ENCODE measurements around the gene ULK4. TPM values are rescaled to one million over a fixed set of nuclear protein-coding genes. Genes with fewer than 3 reads are reported as not detected.
"Not testable (repeated sequence)": the region's sequence is repeated elsewhere in the genome, so short reads cannot be mapped to it uniquely, and the experiment has no call there.

ULK4 gene
- total RNA-seq, 1 donor from 2014 or later: 9.1 TPM

- no peak for DNase-seq (ENCODE audit: extremely low spot score, unreplicated experiment)
- no peak overlapping the region for H3K4me3 Mint-ChIP-seq (ENCODE audit: unreplicated experiment)
- H3K27ac Mint-ChIP-seq (ENCODE audit: unreplicated experiment): no peak overlapping the region
- H3K27me3 Mint-ChIP-seq (ENCODE audit: unreplicated experiment): no peaks in the 10 kb centered on the region
- H3K4me1 Mint-ChIP-seq (ENCODE audit: unreplicated experiment): peaks cover 3% of the 10 kb centered on the region
- peaks cover 17% of the 10 kb centered on the region for H3K9me3 Mint-ChIP-seq (ENCODE audit: unreplicated experiment)
- H3K36me3 Mint-ChIP-seq (ENCODE audit: unreplicated experiment): no peaks in the 10 kb centered on the region
- TF ChIP-seq CTCF (IDR thresholded peaks at IDR 0.05): no peak
These were observed 116.1 kb downstream of the ULK4 start for GRCh38 chr3:41845826-41846225.

DNA sequence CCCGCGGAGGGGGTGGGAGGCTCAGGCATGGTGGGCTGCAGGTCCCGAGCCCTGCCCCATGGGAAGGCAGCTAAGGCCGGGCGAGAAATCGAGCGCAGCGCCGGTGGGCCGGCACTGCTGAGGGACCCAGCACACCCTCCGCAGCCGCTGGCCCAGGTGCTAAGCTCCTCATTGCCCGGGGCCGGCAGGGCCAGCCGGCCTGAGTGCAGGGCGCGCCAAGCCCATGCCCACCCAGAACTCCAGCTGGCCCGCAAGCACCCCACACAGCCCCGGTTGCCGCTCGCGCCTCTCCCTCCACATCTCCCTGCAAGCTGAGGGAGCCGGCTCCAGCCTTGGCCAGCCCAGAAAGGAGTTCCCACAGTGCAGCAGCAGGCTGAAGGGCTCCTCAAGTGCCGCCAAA is 117.6 kb downstream of the ULK4 start:
- peaks cover 17% of the 10 kb centered on the region for H3K9me3 Mint-ChIP-seq (ENCODE audit: unreplicated experiment)
- H3K36me3 Mint-ChIP-seq (ENCODE audit: unreplicated experiment); DNase-seq (ENCODE audit: extremely low spot score, unreplicated experiment); H3K27ac Mint-ChIP-seq (ENCODE audit: unreplicated experiment); H3K27me3 Mint-ChIP-seq (ENCODE audit: unreplicated experiment); H3K4me1 Mint-ChIP-seq (ENCODE audit: unreplicated experiment); H3K4me3 Mint-ChIP-seq (ENCODE audit: unreplicated experiment): not testable (repeated sequence)

DNA sequence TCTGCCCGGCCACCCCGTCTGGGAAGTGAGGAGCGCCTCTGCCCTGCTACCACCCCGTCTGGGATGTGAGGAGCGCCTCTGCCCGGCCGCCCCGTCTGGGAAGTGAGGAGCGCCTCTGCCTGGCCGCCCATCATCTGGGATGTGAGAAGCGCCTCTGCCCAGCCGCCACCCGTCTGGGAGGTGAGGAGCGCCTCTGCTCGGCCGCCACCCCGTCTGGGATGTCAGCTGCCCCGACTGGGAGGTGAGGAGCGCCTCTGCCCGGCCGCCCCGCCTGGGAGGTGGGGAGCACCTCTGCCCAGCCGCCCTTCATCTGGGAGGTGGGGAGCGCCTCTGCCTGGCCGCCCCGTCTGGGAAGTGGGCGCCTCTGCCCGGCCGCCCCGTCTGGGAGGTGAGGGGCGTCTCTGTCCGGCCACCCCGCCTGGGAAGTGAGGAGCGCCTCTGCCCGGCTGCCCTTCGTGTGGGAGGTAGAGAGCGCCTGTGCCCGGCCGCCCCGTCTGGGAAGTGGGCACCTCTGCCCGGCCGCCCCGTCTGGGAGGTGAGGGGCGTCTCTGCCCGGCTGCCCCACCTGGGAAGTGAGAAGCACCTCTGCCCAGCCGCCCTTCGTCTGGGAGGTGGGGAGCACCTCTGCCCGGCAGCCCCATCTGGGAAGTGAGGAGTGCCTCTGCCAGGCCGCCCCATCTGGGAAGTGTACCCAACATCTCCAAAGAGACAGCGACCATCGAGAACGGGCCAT is 120.8 kb downstream of the ULK4 start:
- H3K36me3 Mint-ChIP-seq (ENCODE audit: unreplicated experiment); H3K27ac Mint-ChIP-seq (ENCODE audit: unreplicated experiment); H3K27me3 Mint-ChIP-seq (ENCODE audit: unreplicated experiment); H3K4me3 Mint-ChIP-seq (ENCODE audit: unreplicated experiment); H3K4me1 Mint-ChIP-seq (ENCODE audit: unreplicated experiment); DNase-seq (ENCODE audit: extremely low spot score, unreplicated experiment): not testable (repeated sequence)
- peaks cover 17% of the 10 kb centered on the region for H3K9me3 Mint-ChIP-seq (ENCODE audit: unreplicated experiment)

- Mint-ChIP-seq H3K36me3 (ENCODE audit: unreplicated experiment) (peaks cover 6% of the 10 kb centered on the region), H3K9me3 (ENCODE audit: unreplicated experiment) (no peaks in the 10 kb centered on the region), H3K27me3 (ENCODE audit: unreplicated experiment) (no peaks in the 10 kb centered on the region), H3K4me1 (ENCODE audit: unreplicated experiment) (no peaks in the 10 kb centered on the region), H3K4me3 (ENCODE audit: unreplicated experiment) (no peak overlapping the region), H3K27ac (ENCODE audit: unreplicated experiment) (no peak overlapping the region)
- no peak for TF ChIP-seq CTCF (IDR thresholded peaks at IDR 0.05)
- no peak for DNase-seq (ENCODE audit: extremely low spot score, unreplicated experiment)
These were observed 125.4 kb downstream of the ULK4 start for GRCh38 chr3:41836360-41837134.

- H3K36me3 Mint-ChIP-seq (ENCODE audit: unreplicated experiment): peaks cover 6% of the 10 kb centered on the region
- no peaks in the 10 kb centered on the region for H3K9me3 Mint-ChIP-seq (ENCODE audit: unreplicated experiment)
- no peak for TF ChIP-seq CTCF (IDR thresholded peaks at IDR 0.05)
- no peaks in the 10 kb centered on the region for H3K27me3 Mint-ChIP-seq (ENCODE audit: unreplicated experiment)
- no peaks in the 10 kb centered on the region for H3K4me1 Mint-ChIP-seq (ENCODE audit: unreplicated experiment)
- H3K4me3 Mint-ChIP-seq (ENCODE audit: unreplicated experiment): no peak overlapping the region
- DNase-seq (ENCODE audit: extremely low spot score, unreplicated experiment): no peak
- no peak overlapping the region for H3K27ac Mint-ChIP-seq (ENCODE audit: unreplicated experiment)
These were observed 128.3 kb downstream of the ULK4 start for GRCh38 chr3:41833628-41834027.

GRCh38 chr3:41819236-41819635 is 142.7 kb downstream of the ULK4 start:
- no peaks in the 10 kb centered on the region for H3K27me3 Mint-ChIP-seq (ENCODE audit: unreplicated experiment)
- H3K27ac Mint-ChIP-seq (ENCODE audit: unreplicated experiment): no peak overlapping the region
- no peak for TF ChIP-seq CTCF (IDR thresholded peaks at IDR 0.05)
- H3K36me3 Mint-ChIP-seq (ENCODE audit: unreplicated experiment): peaks cover 4% of the 10 kb centered on the region
- H3K9me3 Mint-ChIP-seq (ENCODE audit: unreplicated experiment): no peaks in the 10 kb centered on the region
- DNase-seq (ENCODE audit: extremely low spot score, unreplicated experiment): no peak
- peaks cover 2% of the 10 kb centered on the region for H3K4me1 Mint-ChIP-seq (ENCODE audit: unreplicated experiment)
- H3K4me3 Mint-ChIP-seq (ENCODE audit: unreplicated experiment): no peak overlapping the region

Measured in osteocyte (in vitro differentiated cells).